HUDEP-2 (cell line): ENCODE data around the gene CCNB1.
A peak's percentile ranks its signal among the peaks of the same experiment; 100 is the strongest.
"Not testable (repeated sequence)": the region's sequence is repeated elsewhere in the genome, so short reads cannot be mapped to it uniquely, and the experiment has no call there.

ENCODE experiments used
- DNase-seq, 76 experiments: peaks; one replicate each; lab custom pipeline; 2025; ENCODE audit not compliant: unreplicated experiment in 76 of 76; lab: John Stamatoyannopoulos, UW

The CCNB1 gene

GRCh38 chr5:69181659-69182293 lies 14.8 kb downstream of the CCNB1 start:
- not testable (repeated sequence) for DNase-seq

GRCh38 chr5:69184621-69185020 lies 17.7 kb downstream of the CCNB1 start:
- DNase-seq: no peak

- no peak for DNase-seq
These were observed 20.4 kb downstream of the CCNB1 start for GRCh38 chr5:69187342-69187741.

- DNase-seq: peak in 2 of 76 experiments; percentile 50 to 51
These were observed 21.8 kb downstream of the CCNB1 start for GRCh38 chr5:69188811-69189161.

- peak; percentile 14 to 95 (median 86) for DNase-seq
These were observed 22.5 kb downstream of the CCNB1 start, which contains the start of gene CENPH for GRCh38 chr5:69189162-69190086. Gene CENPH (plus strand): TSS chr5:69189583. CDS start chr5:69189635, 52 bp downstream.

- DNase-seq: no peak
These were observed 35.5 kb downstream of the CCNB1 start for GRCh38 chr5:69202497-69202896.

- DNase-seq: no peak
These were observed 39.7 kb downstream of the CCNB1 start for GRCh38 chr5:69206528-69207190.

- DNase-seq: no peak
These were observed 42.7 kb downstream of the CCNB1 start for GRCh38 chr5:69209602-69210001.

GRCh38 chr5:69211200-69211599 lies 44.2 kb downstream of the CCNB1 start:
- DNase-seq: no peak

GRCh38 chr5:69212022-69212421 lies 45.1 kb downstream of the CCNB1 start:
- no peak for DNase-seq

- peak in 4 of 76 experiments; percentile 10 to 25 (median 22) for DNase-seq
These were observed 46.7 kb downstream of the CCNB1 start for GRCh38 chr5:69213513-69214215.

- peak in 19 of 76 experiments; percentile 3 to 65 (median 23) for DNase-seq
These were observed 50.2 kb downstream of the CCNB1 start for GRCh38 chr5:69217151-69217511.

GRCh38 chr5:69217548-69218526 lies 50.9 kb downstream of the CCNB1 start:
- DNase-seq: peak in 75 of 76 experiments; percentile 58 to 97 (median 92)

GRCh38 chr5:69219939-69220338 lies 53.0 kb downstream of the CCNB1 start:
- DNase-seq: no peak

GRCh38 chr5:69220371-69220770 lies 53.4 kb downstream of the CCNB1 start:
- DNase-seq: not testable (repeated sequence)

GRCh38 chr5:69220833-69221232 lies 53.9 kb downstream of the CCNB1 start:
- peak in 11 of 76 experiments; percentile 2 to 53 (median 28) for DNase-seq

- no peak for DNase-seq
These were observed 57.6 kb downstream of the CCNB1 start for GRCh38 chr5:69224520-69224919.

GRCh38 chr5:69225860-69226259 lies 58.9 kb downstream of the CCNB1 start:
- DNase-seq: no peak
